Sigmoid colon (tissue), 7 donors: ENCODE data around the gene MOB1B. TPM values are rescaled to one million over a fixed set of nuclear protein-coding genes. Genes with fewer than 3 reads are reported as not detected.

Experiments used
- DNase-seq: peaks from one replicate; pipeline ENCODE4 v3.0.0-alpha.2; 2019
- H3K27ac ChIP-seq, 4 donors: fragments of 200-600 bp; sonication (generic); one replicate each; pipeline ENCODE4 v1.5.1; 2016 to 2019; ENCODE audit warnings: mild to moderate bottlenecking in 1 of 4
- H3K27me3 ChIP-seq, 3 donors: fragments of 200-600 bp; sonication (generic); one replicate each; pipeline ENCODE4 v1.5.1; 2019; ENCODE audit warnings: mild to moderate bottlenecking in 1 of 3
- H3K36me3 ChIP-seq, 4 donors: fragments of 200-600 bp; sonication (generic); one replicate each; pipeline ENCODE4 v1.5.1; 2016 to 2019
- H3K4me1 ChIP-seq, 4 donors: fragments of 200-600 bp; sonication (generic); one replicate each; pipeline ENCODE4 v1.5.1; 2017 to 2019
- H3K4me3 ChIP-seq, 4 donors: fragments of 200-600 bp; sonication (generic); one replicate each; pipeline ENCODE4 v1.5.1; 2017 to 2019; ENCODE audit warnings: mild to moderate bottlenecking in 2 of 4, moderate library complexity in 1 of 4
- H3K9me3 ChIP-seq, 4 donors: fragments of 200-600 bp in 3 of 4; sonication (generic) in 3 of 4; one replicate each; pipeline versions ENCODE4 v1.5.1 to v1.6.1; 2013 to 2019
- CTCF ChIP-seq, 4 experiments: fragments of 450-650 bp in 3 of 4; fragments of 200-600 bp in 1 of 4; IDR thresholded peaks; one replicate each; pipeline ENCODE4 v1.5.1; 2016 to 2019; ENCODE audit warnings: antibody characterized with exemption in 4 of 4, mild to moderate bottlenecking in 3 of 4, moderate library complexity in 2 of 4
- EP300 ChIP-seq, 4 donors: sonication (generic); formaldehyde crosslinking; IDR thresholded peaks; one replicate each; pipeline ENCODE4 v1.6.1; 2017; ENCODE audit warnings: antibody characterized with exemption in 4 of 4
- POLR2A ChIP-seq, 2 donors: fragments of 450-650 bp; IDR thresholded peaks; one replicate each; pipeline ENCODE4 v1.6.1; 2016; ENCODE audit warnings: antibody characterized with exemption in 2 of 2, mild to moderate bottlenecking in 2 of 2, moderate library complexity in 2 of 2
- POLR2AphosphoS5 ChIP-seq, 4 donors: sonication (generic); formaldehyde crosslinking; IDR thresholded peaks; one replicate each; pipeline ENCODE4 v1.6.1; 2017; ENCODE audit warnings: antibody characterized with exemption in 4 of 4
- WGBS, 2 donors: extraction: QIAGEN DNeasy Blood & Tissue Kit; methylation state at CpG; one replicate each; pipeline ENCODE4 v1.1.7; 2013; 5-methylcytosine and 5-hydroxymethylcytosine counted together
- intact Hi-C: fragments of 100-400 bp; cut with DNase I; formaldehyde crosslinking; loops from one replicate; pipeline ENCODE4 v1.15.1; 2023
- polyA plus RNA-seq, 3 donors: library from polyadenylated mRNA; stranded (reverse); fragments of 200-250 nt; gene quantifications; one replicate each; pipeline ENCODE4 v1.2.3, GENCODE V29; 2013
- total RNA-seq, 4 donors: library from RNA; depleted of rRNA; stranded (reverse); fragments of >200 nt; gene quantifications; one replicate each; pipeline ENCODE4 v1.1.0, GENCODE V29; 2016
- donor health status: healthy with polysubstance abuse.
- donor health status: Bipolar disorder and iron deficiency.
- donor health status: healthy.

Gene MOB1B
- total and polyA plus RNA-seq, 7 donors, result 3.0 to 21.7 (median 15.7) TPM

GRCh38 chr4:70927502-70928137 lies 25.5 kb downstream of the MOB1B start:
- H3K27ac ChIP-seq, result no peak overlapping the region
- no peaks in the 10 kb centered on the region for H3K36me3 ChIP-seq
- no peak for TF ChIP-seq POLR2AphosphoS5 (IDR thresholded peaks at IDR 0.05)
- TF ChIP-seq EP300 (IDR thresholded peaks at IDR 0.05), result no peak
- no peak for TF ChIP-seq CTCF (IDR thresholded peaks at IDR 0.05)
- no peak for TF ChIP-seq POLR2A (IDR thresholded peaks at IDR 0.05)
- no peaks in the 10 kb centered on the region for H3K9me3 ChIP-seq
- H3K27me3 ChIP-seq, result no peaks in the 10 kb centered on the region
- DNase-seq, result no peak
- H3K4me3 ChIP-seq, result no peak overlapping the region
- WGBS, 2 donors, result 52 to 77% methylated on average over 8 of the region's 8 CpGs
- H3K4me1 ChIP-seq, result peaks cover 0 to 30% (median 12%) of the 10 kb centered on the region in 4 donors
- intact Hi-C loops, result no loop called here

GRCh38 chr4:70930530-70931256 lies 28.5 kb downstream of the MOB1B start:
- intact Hi-C loops, result no loop called here
- no peak for TF ChIP-seq EP300 (IDR thresholded peaks at IDR 0.05)
- TF ChIP-seq CTCF (IDR thresholded peaks at IDR 0.05), result no peak
- TF ChIP-seq POLR2AphosphoS5 (IDR thresholded peaks at IDR 0.05), result no peak
- TF ChIP-seq POLR2A (IDR thresholded peaks at IDR 0.05), result no peak
- Histone ChIP-seq H3K36me3 (no peaks in the 10 kb centered on the region), H3K4me1 (peaks cover 0 to 29% (median 12%) of the 10 kb centered on the region in 4 donors), H3K27me3 (no peaks in the 10 kb centered on the region), H3K4me3 (no peak overlapping the region), H3K9me3 (no peaks in the 10 kb centered on the region), H3K27ac (no peak overlapping the region)
- DNase-seq, result no peak
- WGBS, 2 donors, result 52 to 72% methylated on average over 2 of the region's 2 CpGs

- 72% methylated on average over 1 of the region's 1 CpG for WGBS, 2 donors
- no peaks in the 10 kb centered on the region for H3K36me3 ChIP-seq
- TF ChIP-seq EP300 (IDR thresholded peaks at IDR 0.05) (no peak), CTCF (IDR thresholded peaks at IDR 0.05) (no peak), POLR2AphosphoS5 (IDR thresholded peaks at IDR 0.05) (no peak), POLR2A (IDR thresholded peaks at IDR 0.05) (no peak)
- no peaks in the 10 kb centered on the region for H3K27me3 ChIP-seq
- DNase-seq, result no peak
- no peaks in the 10 kb centered on the region for H3K9me3 ChIP-seq
- peaks cover 0 to 32% (median 12%) of the 10 kb centered on the region in 4 donors for H3K4me1 ChIP-seq
- H3K27ac ChIP-seq, result no peak overlapping the region
- intact Hi-C loops, result no loop called here
- no peak overlapping the region for H3K4me3 ChIP-seq
Observed at GRCh38 chr4:70931347-70931746, 29.2 kb downstream of the MOB1B start.

GRCh38 chr4:70932984-70933383 lies 30.8 kb downstream of the MOB1B start:
- Histone ChIP-seq H3K4me3 (no peak overlapping the region), H3K9me3 (no peaks in the 10 kb centered on the region), H3K36me3 (no peaks in the 10 kb centered on the region), H3K4me1 (peaks cover 0 to 27% (median 13%) of the 10 kb centered on the region in 4 donors), H3K27me3 (no peaks in the 10 kb centered on the region), H3K27ac (no peak overlapping the region)
- TF ChIP-seq POLR2A (IDR thresholded peaks at IDR 0.05) (no peak), EP300 (IDR thresholded peaks at IDR 0.05) (no peak), CTCF (IDR thresholded peaks at IDR 0.05) (no peak), POLR2AphosphoS5 (IDR thresholded peaks at IDR 0.05) (no peak)
- intact Hi-C loops, result no loop called here
- DNase-seq, result no peak
- WGBS, 2 donors, result 97 to 99% methylated on average over 2 of the region's 2 CpGs
